Activated naive CD4-positive, alpha-beta T cell treated with Interleukin-2 at 50 U/mL for 16 hours (primary cell): ENCODE measurements around the gene KISS1R.
"Not testable (repeated sequence)": the region's sequence is repeated elsewhere in the genome, so short reads cannot be mapped to it uniquely, and the experiment has no call there.

Experiments
- DNase-seq: peaks from one replicate; pipeline ENCODE4 v3.0.0-alpha.2; 2020

Gene KISS1R

DNA sequence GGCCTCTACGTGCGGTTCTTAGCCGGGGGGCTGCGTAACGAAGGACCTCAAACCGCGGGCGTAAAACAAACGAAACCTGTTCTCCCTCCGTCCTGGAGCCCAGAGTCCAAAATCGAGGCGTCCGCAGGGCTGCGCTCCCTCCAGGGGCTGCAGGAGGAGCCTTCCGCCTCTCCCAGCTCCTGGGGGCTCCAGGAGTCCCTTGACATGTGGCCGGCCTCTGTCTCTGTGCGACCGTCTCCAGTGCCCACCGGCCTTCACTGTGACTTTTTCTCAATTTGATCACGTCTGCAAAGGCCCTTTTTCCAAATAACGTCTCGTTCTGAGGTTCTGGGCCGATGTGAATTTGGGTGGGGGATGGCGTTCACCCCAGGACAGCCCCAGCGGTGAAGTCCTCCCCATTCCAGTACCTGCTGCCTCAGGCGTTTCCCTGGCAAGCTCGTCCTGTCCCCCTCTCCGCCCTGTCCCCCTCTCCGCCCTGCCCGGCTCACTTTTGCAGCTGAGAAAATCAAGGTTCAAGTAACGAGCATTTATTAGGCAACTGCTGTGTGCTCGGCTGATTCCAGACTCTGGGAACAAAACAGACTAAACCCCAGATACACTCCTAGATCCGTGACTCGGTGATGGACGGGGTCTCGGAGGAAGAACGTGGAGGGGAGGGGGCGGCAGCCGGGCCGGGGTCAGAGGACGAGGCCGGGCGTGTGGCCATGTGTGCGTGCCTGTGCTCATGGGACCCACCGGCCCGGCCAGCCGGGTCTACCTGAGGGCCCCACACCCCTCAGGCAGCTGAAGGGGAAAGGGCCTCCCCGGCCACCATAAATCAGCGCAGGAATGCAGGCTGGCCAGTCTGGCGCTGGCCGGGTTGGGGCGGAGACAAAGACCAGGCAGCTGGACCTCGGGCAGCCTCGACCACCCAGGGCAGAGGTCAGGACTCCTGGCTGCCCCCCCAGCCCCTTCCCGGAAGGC, 39.0 kb downstream of the KISS1R start:
- DNase-seq, result no peak

- no peak for DNase-seq
Measured at GRCh38 chr19:956766-957440, 39.8 kb downstream of the KISS1R start.

DNA sequence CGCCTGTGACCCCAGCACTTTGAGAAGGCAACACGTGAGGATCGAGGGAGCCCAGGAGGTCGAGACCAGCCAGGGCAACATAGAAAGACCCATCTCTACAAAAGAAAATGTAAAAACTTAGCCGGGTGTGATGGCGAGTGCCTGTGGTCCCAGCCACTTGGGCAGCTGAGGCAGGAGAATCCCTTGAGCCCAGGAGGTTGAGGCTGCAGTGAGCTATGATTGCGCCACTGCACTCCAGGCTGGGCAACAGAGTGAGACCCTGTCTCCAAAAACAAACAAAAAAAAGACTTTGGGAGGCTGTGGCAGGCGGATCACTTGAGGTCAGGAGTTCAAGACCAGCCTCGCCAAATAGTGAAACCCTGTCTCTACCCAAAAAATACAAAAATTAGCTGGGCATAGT, 40.4 kb downstream of the KISS1R start:
- DNase-seq, result not testable (repeated sequence)

DNA sequence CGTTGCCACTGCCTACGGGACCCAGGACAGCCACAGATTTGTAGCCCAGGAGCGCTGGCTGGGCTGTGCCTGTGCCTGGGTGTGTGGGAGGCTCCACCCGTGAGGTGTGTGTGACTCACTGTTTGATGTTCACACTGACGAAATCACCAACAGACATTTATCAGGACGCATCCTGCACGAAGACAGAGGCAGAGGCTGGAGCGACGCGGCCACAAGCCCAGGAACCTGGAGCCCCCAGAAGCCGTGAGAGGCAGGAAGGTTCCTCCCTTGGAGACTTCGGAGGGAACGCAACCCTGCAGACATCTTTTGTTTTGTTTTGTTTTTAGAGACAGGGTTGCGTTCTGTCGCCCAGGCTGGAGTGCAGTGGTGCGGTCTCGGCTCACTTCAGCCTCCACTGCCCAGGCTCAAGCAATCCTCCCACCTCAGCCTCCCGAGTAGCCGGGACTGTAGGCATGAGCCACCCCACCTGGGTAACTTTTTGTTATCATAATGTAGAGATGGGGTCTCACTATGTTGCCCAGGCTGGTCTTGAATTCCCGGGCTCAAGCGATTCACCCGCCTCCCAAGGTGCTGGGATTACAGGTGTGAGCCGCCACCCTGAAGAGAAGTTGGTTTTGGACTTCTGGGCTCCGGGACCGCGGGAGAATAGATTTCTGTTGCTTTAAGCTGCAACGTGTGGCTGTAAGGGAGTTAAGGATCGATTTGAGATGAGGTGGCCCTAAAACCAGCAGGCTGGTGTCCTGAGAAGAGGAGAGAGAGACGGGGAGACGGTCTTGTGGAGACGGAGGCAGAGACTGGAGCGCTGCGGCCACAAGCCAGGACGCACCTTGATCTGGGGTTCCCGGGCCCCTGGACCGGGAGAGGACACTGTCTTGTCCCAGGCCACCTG, 42.1 kb downstream of the KISS1R start:
- DNase-seq, result peak; percentile 59

DNA sequence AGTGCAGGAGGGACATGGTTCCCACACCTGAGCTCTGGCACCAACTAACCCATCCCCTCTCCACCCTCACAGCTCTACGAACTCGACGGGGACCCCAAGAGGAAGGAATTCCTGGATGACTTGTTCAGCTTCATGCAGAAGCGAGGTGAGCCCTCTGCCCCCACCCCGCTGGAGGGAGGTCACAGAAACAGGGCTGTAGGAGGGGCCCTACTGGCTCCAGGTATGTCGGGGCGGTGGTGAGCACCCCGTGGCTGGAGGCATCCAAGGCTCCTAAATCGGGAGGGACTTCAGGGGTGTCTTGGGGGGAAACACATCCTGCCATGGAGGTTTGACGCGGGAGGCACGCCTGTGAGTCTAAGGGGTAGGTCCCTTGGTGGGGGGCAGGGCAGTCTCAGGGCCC, 42.9 kb downstream of the KISS1R start:
- no peak for DNase-seq

- DNase-seq, result no peak
Measured at GRCh38 chr19:960601-960938, 43.4 kb downstream of the KISS1R start.

GRCh38 chr19:961866-962620, 44.9 kb downstream of the KISS1R start:
- DNase-seq, result no peak

GRCh38 chr19:962683-963400, 45.7 kb downstream of the KISS1R start:
- DNase-seq, result no peak

DNA sequence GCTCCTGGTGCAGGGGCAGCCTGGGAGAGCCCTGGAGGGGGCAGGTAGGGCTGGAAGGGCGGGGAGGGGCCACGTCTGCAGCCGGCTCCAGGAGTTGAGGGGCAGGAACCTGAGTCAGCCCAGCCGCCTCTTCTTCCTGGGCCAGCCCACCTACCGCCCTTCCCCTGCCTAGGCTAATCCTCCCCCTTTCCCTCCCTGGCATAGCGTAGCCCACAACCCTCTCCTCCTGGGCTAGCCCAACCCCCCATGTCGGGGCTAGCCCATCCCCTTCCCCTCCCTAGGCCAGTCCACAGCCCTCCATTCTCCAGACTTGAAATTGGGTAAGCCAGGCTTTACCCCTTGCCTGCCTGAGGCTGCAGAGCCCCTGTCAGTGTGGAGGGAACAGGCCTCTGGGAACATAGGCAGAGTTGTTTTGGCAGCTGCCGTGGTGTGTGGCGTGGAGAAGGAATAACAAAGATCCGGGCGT, 46.4 kb downstream of the KISS1R start:
- no peak for DNase-seq

DNA sequence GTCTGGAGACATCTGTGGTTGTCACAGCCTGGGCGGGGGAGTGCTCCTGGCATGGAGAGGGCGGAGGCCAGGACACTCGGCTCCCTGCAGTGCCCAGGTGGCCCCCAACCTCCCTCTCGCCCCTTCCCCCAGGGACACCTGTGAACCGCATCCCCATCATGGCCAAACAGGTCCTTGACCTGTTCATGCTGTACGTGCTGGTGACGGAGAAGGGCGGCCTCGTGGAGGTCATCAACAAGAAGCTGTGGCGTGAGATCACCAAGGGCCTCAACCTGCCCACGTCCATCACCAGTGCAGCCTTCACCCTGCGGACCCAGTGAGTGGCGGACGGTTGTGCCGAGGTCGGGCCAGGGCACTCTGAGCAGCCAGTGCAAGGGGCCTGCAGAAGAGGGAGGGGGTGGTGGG, 47.0 kb downstream of the KISS1R start:
- DNase-seq, result no peak

DNA sequence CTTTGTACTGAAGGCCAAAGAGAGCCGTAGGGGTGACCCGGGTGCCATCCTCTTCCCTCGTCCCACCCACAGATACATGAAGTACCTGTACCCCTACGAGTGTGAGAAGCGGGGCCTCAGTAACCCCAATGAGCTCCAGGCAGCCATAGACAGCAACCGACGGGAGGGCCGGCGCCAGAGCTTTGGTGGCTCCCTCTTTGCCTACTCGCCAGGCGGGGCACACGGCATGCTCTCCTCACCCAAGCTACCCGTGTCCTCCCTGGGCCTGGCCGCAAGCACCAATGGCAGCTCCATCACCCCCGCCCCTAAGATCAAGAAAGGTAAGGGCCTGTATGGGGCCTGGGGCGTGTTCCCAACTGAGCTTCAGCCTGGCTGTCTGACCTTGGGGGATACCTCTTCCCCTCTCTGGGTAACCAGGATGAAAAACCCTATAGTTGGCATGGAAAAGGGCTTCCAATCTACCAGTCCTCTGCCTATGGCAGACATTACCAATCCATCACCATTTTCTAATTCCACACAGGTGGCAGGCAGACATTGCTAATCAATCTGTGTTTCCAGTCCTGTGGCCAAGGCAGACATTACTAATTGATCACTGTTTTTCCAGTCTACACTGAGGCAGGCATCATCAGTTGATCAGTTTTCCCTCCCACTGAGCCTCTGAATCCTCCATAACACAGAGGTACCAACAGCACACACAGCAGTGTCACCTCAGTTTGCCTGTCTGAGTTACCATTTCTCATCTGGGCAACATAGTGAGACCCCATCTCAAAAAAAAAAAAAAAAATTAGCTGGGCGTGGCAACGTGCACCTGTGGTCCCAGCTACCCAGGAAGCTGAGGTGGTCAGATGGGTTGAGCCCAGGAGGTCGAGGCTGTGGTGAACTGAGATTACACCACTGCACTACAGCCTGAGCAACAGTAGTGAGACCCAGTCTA, 47.9 kb downstream of the KISS1R start:
- no peak for DNase-seq

GRCh38 chr19:966485-967088, 49.5 kb downstream of the KISS1R start:
- DNase-seq, result no peak
